PFSK-1 (cell line): ENCODE data around the gene PSMB7.

ENCODE experiments used
- FOXP2 ChIP-seq: optimal IDR thresholded peaks from 2 replicates; pipeline ENCODE3; 2011; ENCODE audit warnings: borderline replicate concordance, control low read depth, inconsistent platforms; ENCODE audit not compliant: insufficient read depth; ENCODE audit errors: extremely low read length, extremely low read depth
- POLR2AphosphoS5 ChIP-seq: IDR thresholded peaks from 2 replicates; pipeline ENCODE4 v1.6.1; 2012; ENCODE audit warnings: low read depth, mild to moderate bottlenecking, control low read depth, low read length, moderate library complexity
- REST ChIP-seq, 2 experiments: IDR thresholded peaks; 2 replicates each; pipeline versions ENCODE4 v1.6.1 to v1.8.0; 2011 to 2012; ENCODE audit warnings: low read depth in 2 of 2, low read length in 2 of 2, control low read depth in 1 of 2, inconsistent platforms in 1 of 2, mild to moderate bottlenecking in 1 of 2, moderate library complexity in 1 of 2; ENCODE audit not compliant: insufficient read depth in 1 of 2
- SIN3A ChIP-seq: IDR thresholded peaks from 2 replicates; pipeline ENCODE4 v1.6.1; 2012; ENCODE audit warnings: mild to moderate bottlenecking, low read length, moderate library complexity, borderline replicate concordance; ENCODE audit not compliant: insufficient read depth
- TAF1 ChIP-seq: IDR thresholded peaks from 2 replicates; pipeline ENCODE4 v1.6.1; 2012; ENCODE audit warnings: low read length, control low read depth, borderline replicate concordance; ENCODE audit not compliant: insufficient read depth

PSMB7 gene

GRCh38 chr9:124359426-124359825, 55.8 kb downstream of the PSMB7 start:
- no peak for TF ChIP-seq TAF1
- no peak for TF ChIP-seq SIN3A
- no peak for TF ChIP-seq FOXP2
- TF ChIP-seq REST (IDR thresholded peaks at IDR 0.05; ENCODE audit: insufficient read depth in 1 of 2, low read depth in 2 of 2, low read length in 2 of 2) = no peak

GRCh38 chr9:124358631-124359030, 56.6 kb downstream of the PSMB7 start:
- TF ChIP-seq FOXP2 (no peak), TAF1 (no peak), SIN3A (no peak), REST (IDR thresholded peaks at IDR 0.05; ENCODE audit: insufficient read depth in 1 of 2, low read depth in 2 of 2, low read length in 2 of 2) (no peak), POLR2AphosphoS5 (no peak)

- no peak for TF ChIP-seq TAF1
- no peak for TF ChIP-seq POLR2AphosphoS5
- no peak for TF ChIP-seq FOXP2
- no peak for TF ChIP-seq REST (IDR thresholded peaks at IDR 0.05; ENCODE audit: insufficient read depth in 1 of 2, low read depth in 2 of 2, low read length in 2 of 2)
- no peak for TF ChIP-seq SIN3A
Measured at GRCh38 chr9:124357721-124358361, 57.4 kb downstream of the PSMB7 start.

- TF ChIP-seq SIN3A (no peak), TAF1 (no peak), FOXP2 (no peak), POLR2AphosphoS5 (no peak), REST (IDR thresholded peaks at IDR 0.05; ENCODE audit: insufficient read depth in 1 of 2, low read depth in 2 of 2, low read length in 2 of 2) (no peak)
Measured at GRCh38 chr9:124356745-124357390, 58.4 kb downstream of the PSMB7 start.
